Measurements from ENCODE around the gene VAPB. TPM values are rescaled to one million over a fixed set of nuclear protein-coding genes. Genes with fewer than 3 reads are reported as not detected.

The VAPB gene
- total RNA-seq, 1 donor: 15.1 TPM

DNA sequence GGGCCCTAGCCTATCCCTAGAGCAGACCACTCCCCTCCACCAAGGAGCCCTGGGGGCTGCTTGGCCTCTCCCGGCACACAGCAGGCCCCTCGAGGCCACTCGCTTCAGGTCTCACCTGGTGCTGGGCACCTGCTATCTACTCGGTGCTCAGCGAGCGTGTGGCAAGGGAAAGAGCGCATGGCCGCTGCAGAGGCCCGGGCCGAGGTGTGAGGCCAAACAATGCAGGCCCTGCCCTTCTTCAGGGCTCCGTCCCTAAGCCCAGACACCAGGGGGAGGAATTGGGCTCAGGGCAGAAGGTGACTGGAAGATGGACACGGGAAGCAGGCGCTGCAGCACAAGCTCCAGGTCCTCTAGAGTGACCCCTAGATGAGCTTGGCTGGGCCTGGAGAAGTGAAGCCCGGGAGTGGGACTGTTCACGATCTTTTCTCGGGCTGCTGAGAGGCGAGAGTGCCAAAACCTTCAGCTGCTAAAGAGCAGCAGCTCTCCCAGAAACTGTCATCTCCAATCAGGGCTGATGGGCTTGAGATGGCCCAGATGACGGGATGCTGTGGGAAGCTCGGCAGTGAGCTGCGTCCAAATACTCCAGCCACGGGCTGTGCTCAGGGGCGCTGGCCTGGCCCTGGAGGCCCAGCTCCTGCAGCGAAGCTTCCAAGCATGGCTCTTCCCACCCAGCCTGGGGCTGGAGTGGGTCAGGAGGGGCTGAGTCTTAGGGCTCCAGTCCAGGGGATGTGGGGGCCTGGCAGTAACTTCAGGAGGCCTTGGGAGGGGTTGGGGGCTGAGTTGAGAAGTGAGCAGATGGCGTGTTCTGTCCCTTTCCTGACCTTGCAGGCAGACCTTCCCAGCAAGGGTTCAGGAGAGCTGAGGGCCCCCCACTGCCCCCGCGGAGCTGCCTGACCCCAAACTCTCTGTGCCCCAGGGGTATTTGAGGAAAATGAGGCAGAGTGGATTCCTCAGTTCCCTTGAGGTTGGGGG lies 82.5 kb downstream of the VAPB start:
- no peak overlapping the region for H3K4me3 ChIP-seq (ENCODE audit: low read depth, low read length)
- TF ChIP-seq, protein P1, sequence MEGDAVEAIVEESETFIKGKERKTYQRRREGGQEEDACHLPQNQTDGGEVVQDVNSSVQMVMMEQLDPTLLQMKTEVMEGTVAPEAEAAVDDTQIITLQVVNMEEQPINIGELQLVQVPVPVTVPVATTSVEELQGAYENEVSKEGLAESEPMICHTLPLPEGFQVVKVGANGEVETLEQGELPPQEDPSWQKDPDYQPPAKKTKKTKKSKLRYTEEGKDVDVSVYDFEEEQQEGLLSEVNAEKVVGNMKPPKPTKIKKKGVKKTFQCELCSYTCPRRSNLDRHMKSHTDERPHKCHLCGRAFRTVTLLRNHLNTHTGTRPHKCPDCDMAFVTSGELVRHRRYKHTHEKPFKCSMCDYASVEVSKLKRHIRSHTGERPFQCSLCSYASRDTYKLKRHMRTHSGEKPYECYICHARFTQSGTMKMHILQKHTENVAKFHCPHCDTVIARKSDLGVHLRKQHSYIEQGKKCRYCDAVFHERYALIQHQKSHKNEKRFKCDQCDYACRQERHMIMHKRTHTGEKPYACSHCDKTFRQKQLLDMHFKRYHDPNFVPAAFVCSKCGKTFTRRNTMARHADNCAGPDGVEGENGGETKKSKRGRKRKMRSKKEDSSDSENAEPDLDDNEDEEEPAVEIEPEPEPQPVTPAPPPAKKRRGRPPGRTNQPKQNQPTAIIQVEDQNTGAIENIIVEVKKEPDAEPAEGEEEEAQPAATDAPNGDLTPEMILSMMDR (IDR thresholded peaks at IDR 0.05; ENCODE audit: insufficient read depth, low read depth, low read length): no peak
- no peak for DNase-seq (ENCODE audit: low read depth)

GRCh38 chr20:58472273-58473018 lies 83.4 kb downstream of the VAPB start:
- H3K4me3 ChIP-seq (ENCODE audit: low read depth, low read length): no peak overlapping the region
- TF ChIP-seq, protein P1 (IDR thresholded peaks at IDR 0.05; ENCODE audit: insufficient read depth, low read depth, low read length): no peak
- DNase-seq (ENCODE audit: low read depth): no peak

DNA sequence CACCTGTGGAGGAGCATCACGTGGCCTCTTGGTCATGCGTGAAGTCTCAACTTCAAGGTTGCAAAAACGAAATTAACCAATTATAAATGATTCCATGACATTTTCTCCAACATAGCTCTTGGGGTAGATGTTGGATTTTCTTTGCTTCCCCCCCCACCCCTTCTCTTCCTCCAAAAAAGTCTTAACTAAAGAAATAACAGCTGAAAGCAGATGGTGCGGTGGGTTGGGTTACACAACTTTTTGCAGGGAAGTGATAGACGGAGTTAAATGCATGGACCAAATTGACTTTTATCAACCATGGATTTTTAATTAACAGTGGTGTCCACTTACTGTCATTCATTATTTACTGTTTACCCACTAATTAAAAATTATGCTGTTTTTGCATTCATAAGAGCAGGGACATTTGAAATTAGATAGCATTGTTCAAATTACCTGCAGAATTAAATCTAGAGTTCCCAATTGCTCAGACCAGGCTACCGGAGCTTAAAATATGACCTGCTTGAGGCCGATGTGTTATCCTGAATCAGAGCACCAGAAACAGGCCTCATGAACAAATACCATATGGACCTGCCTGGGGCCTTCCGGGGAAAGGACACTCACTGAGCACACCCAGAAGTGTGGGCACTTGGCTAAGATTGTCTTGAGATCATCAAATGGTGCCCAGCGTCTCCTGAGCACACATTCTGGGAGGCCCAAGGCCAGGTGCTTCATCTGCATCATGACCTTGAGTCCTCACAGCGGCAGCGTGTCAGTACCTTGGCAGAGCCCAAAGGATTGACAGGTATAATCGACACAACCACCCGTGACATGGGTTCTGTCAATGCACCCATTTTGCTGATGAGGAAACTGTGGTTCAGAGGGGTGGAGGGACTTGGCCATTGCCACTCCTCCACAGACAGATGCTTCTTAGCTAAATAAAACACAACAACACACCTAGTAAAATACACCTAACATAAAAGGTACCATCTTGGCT lies 84.7 kb downstream of the VAPB start:
- DNase-seq (ENCODE audit: low read depth): no peak
- TF ChIP-seq, protein P1 (IDR thresholded peaks at IDR 0.05; ENCODE audit: insufficient read depth, low read depth, low read length): no peak
- H3K4me3 ChIP-seq (ENCODE audit: low read depth, low read length): no peak overlapping the region

DNA sequence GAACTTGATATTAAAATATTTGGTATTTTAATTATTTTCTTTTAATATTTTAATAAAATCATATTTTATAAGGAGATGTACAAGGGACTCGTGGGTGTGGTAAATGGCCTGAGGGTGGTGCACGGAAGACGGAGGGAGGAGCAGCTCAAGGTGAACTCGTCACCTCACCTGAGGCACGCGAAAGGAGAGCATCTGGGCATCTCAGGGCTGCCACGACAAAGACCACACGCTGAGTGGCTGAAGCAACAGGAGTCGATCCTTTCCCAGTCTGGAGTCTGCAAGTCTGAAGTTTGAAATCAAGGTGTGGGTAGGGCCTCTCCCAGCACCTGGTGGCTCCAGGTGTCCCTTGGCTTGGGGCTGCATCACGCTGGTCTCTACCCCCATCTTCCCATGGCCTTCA lies 86.4 kb downstream of the VAPB start:
- TF ChIP-seq, protein P1 (IDR thresholded peaks at IDR 0.05; ENCODE audit: insufficient read depth, low read depth, low read length): no peak
- no peak for DNase-seq (ENCODE audit: low read depth)
- H3K4me3 ChIP-seq (ENCODE audit: low read depth, low read length): no peak overlapping the region

DNA sequence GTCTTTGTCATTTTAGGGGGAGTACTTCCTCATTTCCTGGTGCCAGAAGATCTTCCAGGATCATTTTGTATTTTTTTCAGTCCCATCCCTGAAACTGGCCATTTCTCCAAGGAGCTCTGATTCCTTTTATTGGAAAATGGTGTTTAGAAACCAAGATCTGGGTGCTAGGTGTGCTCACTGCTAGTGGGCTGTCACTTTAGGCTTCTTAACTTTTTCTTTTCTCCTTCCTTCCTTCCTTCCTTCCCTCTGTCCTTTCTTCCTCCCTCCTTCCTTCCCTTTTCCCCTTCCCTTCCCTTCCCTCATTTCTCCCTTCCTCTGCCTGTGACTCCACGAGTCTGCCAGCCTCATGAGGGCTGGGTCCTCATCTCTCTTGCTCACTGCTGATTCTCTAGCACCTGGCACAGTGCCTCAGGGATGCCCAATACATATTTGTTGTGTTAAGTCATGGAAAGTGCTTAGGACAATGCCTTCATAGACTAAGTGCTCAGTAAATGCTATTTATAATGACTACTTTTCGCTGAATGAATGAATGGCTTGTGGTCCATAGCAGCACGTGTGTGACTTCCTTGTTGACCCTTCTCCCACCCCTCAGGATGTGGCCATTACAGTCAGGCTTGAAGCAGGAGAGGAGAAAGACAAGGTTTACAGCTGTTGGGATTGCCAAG lies 89.2 kb downstream of the VAPB start:
- TF ChIP-seq, protein P1 (IDR thresholded peaks at IDR 0.05; ENCODE audit: insufficient read depth, low read depth, low read length): no peak
- H3K4me3 ChIP-seq (ENCODE audit: low read depth, low read length): no peak overlapping the region
- no peak for DNase-seq (ENCODE audit: low read depth)
